T-helper 1 cell treated with Interleukin-12 subunit alpha and Interleukin-12 subunit beta and Interleukin-4 antibody, amounts not matched to agents 30 μg/mL and 1 μg/mL, for 36 hours (primary cell): ENCODE measurements around the gene C5orf46.

Experiments used
- H3K27ac Mint-ChIP-seq: one replicate; pipeline ENCODE4 v1.8.0; 2021; ENCODE audit warnings: mild to moderate bottlenecking, mixed read lengths
- H3K27me3 Mint-ChIP-seq: one replicate; pipeline ENCODE4 v1.8.0; 2021; ENCODE audit warnings: low read depth, mixed read lengths
- H3K36me3 Mint-ChIP-seq: one replicate; pipeline ENCODE4 v1.8.0; 2021; ENCODE audit warnings: low read depth, mixed read lengths
- H3K4me1 Mint-ChIP-seq: one replicate; pipeline ENCODE4 v1.8.0; 2021; ENCODE audit warnings: low read depth, mixed read lengths
- H3K4me3 Mint-ChIP-seq: one replicate; pipeline ENCODE4 v1.8.0; 2021; ENCODE audit warnings: mild to moderate bottlenecking, moderate library complexity, mixed read lengths
- H3K9me3 Mint-ChIP-seq: one replicate; pipeline ENCODE4 v1.8.0; 2021; ENCODE audit warnings: mixed read lengths

The C5orf46 gene

GRCh38 chr5:147912011-147912410 lies 5.7 kb upstream of the C5orf46 start:
- no peak overlapping the region for H3K4me3 Mint-ChIP-seq
- H3K9me3 Mint-ChIP-seq, result no peaks in the 10 kb centered on the region
- H3K27me3 Mint-ChIP-seq, result no peaks in the 10 kb centered on the region
- H3K27ac Mint-ChIP-seq, result no peak overlapping the region
- no peaks in the 10 kb centered on the region for H3K36me3 Mint-ChIP-seq
- no peaks in the 10 kb centered on the region for H3K4me1 Mint-ChIP-seq

- Mint-ChIP-seq H3K4me3 (no peak overlapping the region), H3K27ac (no peak overlapping the region), H3K4me1 (no peaks in the 10 kb centered on the region), H3K36me3 (no peaks in the 10 kb centered on the region), H3K9me3 (no peaks in the 10 kb centered on the region), H3K27me3 (no peaks in the 10 kb centered on the region)
Measured at GRCh38 chr5:147911427-147911826, 5.1 kb upstream of the C5orf46 start.

- Mint-ChIP-seq H3K27ac (no peak overlapping the region), H3K27me3 (peaks cover 4% of the 10 kb centered on the region), H3K4me3 (no peak overlapping the region), H3K9me3 (no peaks in the 10 kb centered on the region), H3K4me1 (no peaks in the 10 kb centered on the region), H3K36me3 (no peaks in the 10 kb centered on the region)
Measured at GRCh38 chr5:147904110-147904509, 2.2 kb downstream of the C5orf46 start.

GRCh38 chr5:147902609-147903115 lies 3.7 kb downstream of the C5orf46 start:
- peaks cover 4% of the 10 kb centered on the region for H3K27me3 Mint-ChIP-seq
- no peaks in the 10 kb centered on the region for H3K36me3 Mint-ChIP-seq
- no peaks in the 10 kb centered on the region for H3K4me1 Mint-ChIP-seq
- H3K4me3 Mint-ChIP-seq, result no peak overlapping the region
- H3K27ac Mint-ChIP-seq, result no peak overlapping the region
- H3K9me3 Mint-ChIP-seq, result no peaks in the 10 kb centered on the region

DNA sequence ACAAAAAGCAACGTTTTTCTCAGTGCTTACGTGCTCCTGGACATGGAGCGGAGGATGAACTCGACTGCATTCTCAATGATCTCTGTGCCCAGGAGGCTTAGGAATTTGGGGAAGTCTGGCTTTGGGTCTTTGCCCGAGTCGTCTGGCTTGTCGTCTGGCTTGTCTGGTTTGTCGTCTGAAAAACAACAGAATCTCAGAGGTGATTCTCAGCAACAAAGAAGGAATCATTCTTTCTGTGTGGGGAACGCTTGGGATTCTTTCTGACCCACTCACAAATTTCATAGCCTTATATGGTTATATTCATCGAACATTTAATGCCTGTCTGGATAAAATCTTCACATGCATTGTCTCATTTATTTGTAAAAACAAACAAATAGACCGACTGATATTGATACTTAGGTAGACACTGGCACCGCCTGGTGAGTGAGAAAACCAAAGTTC lies 4.7 kb downstream of the C5orf46 start:
- Mint-ChIP-seq H3K36me3 (no peaks in the 10 kb centered on the region), H3K27me3 (peaks cover 4% of the 10 kb centered on the region), H3K4me3 (no peak overlapping the region), H3K9me3 (no peaks in the 10 kb centered on the region), H3K27ac (no peak overlapping the region), H3K4me1 (no peaks in the 10 kb centered on the region)

- Mint-ChIP-seq H3K4me3 (no peak overlapping the region), H3K4me1 (no peaks in the 10 kb centered on the region), H3K27ac (no peak overlapping the region), H3K36me3 (no peaks in the 10 kb centered on the region), H3K27me3 (peaks cover 4% of the 10 kb centered on the region), H3K9me3 (no peaks in the 10 kb centered on the region)
Measured at GRCh38 chr5:147898875-147899401, 7.4 kb downstream of the C5orf46 start.

- Mint-ChIP-seq H3K9me3 (no peaks in the 10 kb centered on the region), H3K27ac (no peak overlapping the region), H3K27me3 (peaks cover 4% of the 10 kb centered on the region), H3K36me3 (no peaks in the 10 kb centered on the region), H3K4me3 (no peak overlapping the region), H3K4me1 (no peaks in the 10 kb centered on the region)
Measured at GRCh38 chr5:147895864-147896263, 10.5 kb downstream of the C5orf46 start.

GRCh38 chr5:147893820-147894219 lies 12.5 kb downstream of the C5orf46 start:
- no peak overlapping the region for H3K27ac Mint-ChIP-seq
- no peak overlapping the region for H3K4me3 Mint-ChIP-seq
- H3K36me3 Mint-ChIP-seq, result no peaks in the 10 kb centered on the region
- no peaks in the 10 kb centered on the region for H3K4me1 Mint-ChIP-seq
- H3K9me3 Mint-ChIP-seq, result no peaks in the 10 kb centered on the region
- H3K27me3 Mint-ChIP-seq, result no peaks in the 10 kb centered on the region

- Mint-ChIP-seq H3K9me3 (no peaks in the 10 kb centered on the region), H3K4me1 (no peaks in the 10 kb centered on the region), H3K27me3 (no peaks in the 10 kb centered on the region), H3K27ac (no peak overlapping the region), H3K4me3 (no peak overlapping the region), H3K36me3 (no peaks in the 10 kb centered on the region)
Measured at GRCh38 chr5:147892696-147893296, 13.5 kb downstream of the C5orf46 start.

GRCh38 chr5:147887930-147888329 lies 18.4 kb downstream of the C5orf46 start:
- Mint-ChIP-seq H3K4me3 (no peak overlapping the region), H3K27me3 (no peaks in the 10 kb centered on the region), H3K36me3 (no peaks in the 10 kb centered on the region), H3K4me1 (no peaks in the 10 kb centered on the region), H3K27ac (no peak overlapping the region), H3K9me3 (no peaks in the 10 kb centered on the region)

DNA sequence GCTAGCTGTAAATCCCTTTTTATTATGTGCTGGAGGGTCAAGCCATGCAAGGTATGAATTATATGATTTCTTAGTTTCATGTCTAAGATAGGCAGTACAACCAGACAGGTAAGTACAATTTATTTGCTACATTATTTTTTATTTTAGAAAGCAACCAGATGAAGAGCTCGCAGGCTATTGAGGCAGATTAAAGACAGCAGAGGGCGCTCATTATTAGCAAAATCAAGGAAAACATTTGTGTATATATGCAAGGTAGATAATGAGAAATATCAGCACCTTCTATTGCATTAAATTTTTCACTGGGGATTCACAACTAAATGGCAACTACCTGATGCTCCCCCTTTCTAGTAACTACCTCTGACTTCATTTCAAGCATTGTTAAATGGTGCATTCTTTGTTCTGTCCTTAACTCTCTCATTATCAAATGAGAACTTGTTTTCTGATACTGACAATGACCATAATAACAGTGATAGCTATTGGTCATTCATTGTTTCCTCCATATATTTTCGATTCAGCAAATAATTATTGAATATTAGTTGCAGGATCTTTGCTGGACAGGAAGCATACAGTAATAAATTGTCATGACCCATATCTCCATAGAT lies 19.2 kb downstream of the C5orf46 start:
- no peaks in the 10 kb centered on the region for H3K4me1 Mint-ChIP-seq
- H3K27me3 Mint-ChIP-seq, result no peaks in the 10 kb centered on the region
- no peaks in the 10 kb centered on the region for H3K36me3 Mint-ChIP-seq
- no peaks in the 10 kb centered on the region for H3K9me3 Mint-ChIP-seq
- H3K27ac Mint-ChIP-seq, result no peak overlapping the region
- no peak overlapping the region for H3K4me3 Mint-ChIP-seq

DNA sequence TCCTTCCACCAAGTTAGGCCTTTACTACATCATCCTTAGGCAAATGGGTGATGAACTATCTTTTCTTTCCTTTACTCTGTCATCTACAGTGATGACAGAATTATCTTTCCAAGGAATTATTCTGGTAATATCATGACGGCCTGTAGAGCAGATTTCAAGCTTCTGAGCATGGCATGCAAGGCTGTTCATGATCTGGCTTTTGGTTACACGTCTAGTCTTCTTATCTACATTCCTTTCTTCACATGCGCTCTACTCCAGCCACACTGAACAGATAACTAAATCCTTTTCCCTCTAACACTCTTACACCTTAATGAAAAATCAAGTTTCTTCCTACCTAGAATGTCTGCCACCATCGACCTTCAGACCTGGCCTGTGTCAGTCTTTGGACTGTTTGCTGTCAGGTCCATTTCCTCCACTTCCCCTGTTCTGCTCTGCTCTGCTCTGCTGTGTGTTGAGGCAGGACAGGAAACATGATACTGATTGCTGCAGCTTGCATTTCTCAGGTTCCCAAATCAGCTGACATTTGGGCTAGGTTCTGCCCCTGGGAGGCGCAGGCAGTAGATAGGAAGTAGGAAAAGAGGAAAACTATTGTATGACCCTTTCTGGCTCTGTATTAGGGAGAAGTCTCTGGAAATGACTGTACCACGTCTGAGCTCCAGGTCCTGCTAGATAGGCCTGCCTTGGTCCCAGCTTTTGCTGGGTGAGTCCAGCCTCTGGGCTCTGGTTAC lies 23.6 kb downstream of the C5orf46 start:
- no peak overlapping the region for H3K27ac Mint-ChIP-seq
- no peak overlapping the region for H3K4me3 Mint-ChIP-seq
- H3K27me3 Mint-ChIP-seq, result no peaks in the 10 kb centered on the region
- H3K36me3 Mint-ChIP-seq, result no peaks in the 10 kb centered on the region
- H3K4me1 Mint-ChIP-seq, result no peaks in the 10 kb centered on the region
- no peaks in the 10 kb centered on the region for H3K9me3 Mint-ChIP-seq

DNA sequence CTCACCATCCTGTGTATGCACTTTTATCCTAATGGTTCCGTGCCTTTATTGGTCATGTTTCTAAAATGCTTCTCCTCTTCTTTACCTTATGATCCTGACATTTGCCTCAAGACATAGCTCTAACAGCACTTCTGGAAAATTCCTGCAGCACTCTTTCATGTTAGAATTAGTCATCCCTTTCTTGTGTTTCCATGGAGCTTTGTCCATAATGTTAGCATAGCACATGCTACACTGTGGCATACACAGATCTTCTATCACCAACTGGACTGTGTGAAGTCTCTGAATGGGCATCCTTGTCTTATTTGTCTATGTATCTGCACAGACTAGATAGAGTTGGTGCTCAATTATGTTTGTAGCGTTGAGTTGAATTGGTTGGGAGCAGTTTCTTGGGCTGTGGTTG lies 25.9 kb downstream of the C5orf46 start:
- H3K4me3 Mint-ChIP-seq, result no peak overlapping the region
- H3K4me1 Mint-ChIP-seq, result no peaks in the 10 kb centered on the region
- no peaks in the 10 kb centered on the region for H3K36me3 Mint-ChIP-seq

GRCh38 chr5:147879784-147880183 lies 26.6 kb downstream of the C5orf46 start:
- no peaks in the 10 kb centered on the region for H3K27me3 Mint-ChIP-seq
- H3K4me3 Mint-ChIP-seq, result no peak overlapping the region
- no peaks in the 10 kb centered on the region for H3K4me1 Mint-ChIP-seq
- no peaks in the 10 kb centered on the region for H3K9me3 Mint-ChIP-seq
- H3K36me3 Mint-ChIP-seq, result no peaks in the 10 kb centered on the region
- H3K27ac Mint-ChIP-seq, result no peak overlapping the region

More for the DNA sequence above, 25.9 kb downstream of the C5orf46 start:
- H3K9me3 Mint-ChIP-seq, result no peaks in the 10 kb centered on the region
- no peaks in the 10 kb centered on the region for H3K27me3 Mint-ChIP-seq
- no peak overlapping the region for H3K27ac Mint-ChIP-seq
